Measurements from ENCODE around the gene PLEKHA6.

PLEKHA6 gene

GRCh38 chr1:204232526-204232925 lies 127.2 kb downstream of the PLEKHA6 start:
- no peak for TF ChIP-seq SPI1 (IDR thresholded peaks at IDR 0.05; ENCODE audit: borderline replicate concordance, low read depth)
- no peak for TF ChIP-seq POLR2AphosphoS5 (IDR thresholded peaks at IDR 0.05; ENCODE audit: low read depth)
- TF ChIP-seq GABPA (IDR thresholded peaks at IDR 0.05; ENCODE audit: low read depth) = no peak
- TF ChIP-seq CTCF (IDR thresholded peaks at IDR 0.05; ENCODE audit: insufficient read depth, low read length) = no peak
- TF ChIP-seq REST (IDR thresholded peaks at IDR 0.05; ENCODE audit: insufficient replicate concordance, low read depth) = no peak
- H3K27ac ChIP-seq (replicated peaks) = no peak overlapping the region
- H3K27me3 ChIP-seq (ENCODE audit: insufficient read depth, poor library complexity, severe bottlenecking) = no peaks in the 10 kb centered on the region
- no peak overlapping the region for H3K4me3 ChIP-seq (replicated peaks; ENCODE audit: insufficient read depth, low read length)
- no peak for DNase-seq (ENCODE audit: low read depth in 1 of 2, low spot score in 1 of 2)

- H3K27ac ChIP-seq (replicated peaks) = no peak overlapping the region
- no peaks in the 10 kb centered on the region for H3K27me3 ChIP-seq (ENCODE audit: insufficient read depth, poor library complexity, severe bottlenecking)
- no peak for DNase-seq (ENCODE audit: low read depth in 1 of 2, low spot score in 1 of 2)
- no peak overlapping the region for H3K4me3 ChIP-seq (replicated peaks; ENCODE audit: insufficient read depth, low read length)
- TF ChIP-seq REST (IDR thresholded peaks at IDR 0.05; ENCODE audit: insufficient replicate concordance, low read depth) (no peak), CTCF (IDR thresholded peaks at IDR 0.05; ENCODE audit: insufficient read depth, low read length) (no peak)
Observed at GRCh38 chr1:204230211-204230610, 129.5 kb downstream of the PLEKHA6 start.

GRCh38 chr1:204228896-204229295 lies 130.8 kb downstream of the PLEKHA6 start:
- Histone ChIP-seq H3K27ac (replicated peaks) (no peak overlapping the region), H3K4me3 (replicated peaks; ENCODE audit: insufficient read depth, low read length) (no peak overlapping the region), H3K27me3 (ENCODE audit: insufficient read depth, poor library complexity, severe bottlenecking) (no peaks in the 10 kb centered on the region)
- DNase-seq (ENCODE audit: low read depth in 1 of 2, low spot score in 1 of 2) = no peak
- TF ChIP-seq CTCF (IDR thresholded peaks at IDR 0.05; ENCODE audit: insufficient read depth, low read length) = no peak
- no peak for TF ChIP-seq POLR2AphosphoS5 (IDR thresholded peaks at IDR 0.05; ENCODE audit: low read depth)
- TF ChIP-seq GABPA (IDR thresholded peaks at IDR 0.05; ENCODE audit: low read depth) = no peak
- TF ChIP-seq SPI1 (IDR thresholded peaks at IDR 0.05; ENCODE audit: borderline replicate concordance, low read depth) = no peak
- TF ChIP-seq REST (IDR thresholded peaks at IDR 0.05; ENCODE audit: insufficient replicate concordance, low read depth) = no peak
